Measurements from ENCODE around the gene FAM83C.

Gene FAM83C

GRCh38 chr20:35248641-35249475, 43.4 kb downstream of the FAM83C start:
- no peak overlapping the region for H3K4me3 ChIP-seq (ENCODE audit: low read depth, low read length)
- TF ChIP-seq, protein P1, sequence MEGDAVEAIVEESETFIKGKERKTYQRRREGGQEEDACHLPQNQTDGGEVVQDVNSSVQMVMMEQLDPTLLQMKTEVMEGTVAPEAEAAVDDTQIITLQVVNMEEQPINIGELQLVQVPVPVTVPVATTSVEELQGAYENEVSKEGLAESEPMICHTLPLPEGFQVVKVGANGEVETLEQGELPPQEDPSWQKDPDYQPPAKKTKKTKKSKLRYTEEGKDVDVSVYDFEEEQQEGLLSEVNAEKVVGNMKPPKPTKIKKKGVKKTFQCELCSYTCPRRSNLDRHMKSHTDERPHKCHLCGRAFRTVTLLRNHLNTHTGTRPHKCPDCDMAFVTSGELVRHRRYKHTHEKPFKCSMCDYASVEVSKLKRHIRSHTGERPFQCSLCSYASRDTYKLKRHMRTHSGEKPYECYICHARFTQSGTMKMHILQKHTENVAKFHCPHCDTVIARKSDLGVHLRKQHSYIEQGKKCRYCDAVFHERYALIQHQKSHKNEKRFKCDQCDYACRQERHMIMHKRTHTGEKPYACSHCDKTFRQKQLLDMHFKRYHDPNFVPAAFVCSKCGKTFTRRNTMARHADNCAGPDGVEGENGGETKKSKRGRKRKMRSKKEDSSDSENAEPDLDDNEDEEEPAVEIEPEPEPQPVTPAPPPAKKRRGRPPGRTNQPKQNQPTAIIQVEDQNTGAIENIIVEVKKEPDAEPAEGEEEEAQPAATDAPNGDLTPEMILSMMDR (conservative IDR thresholded peaks at IDR 0.05; ENCODE audit: low read depth, low read length): no peak
- no peak for DNase-seq (ENCODE audit: low read depth)

GRCh38 chr20:35246723-35247122, 45.5 kb downstream of the FAM83C start:
- H3K4me3 ChIP-seq (ENCODE audit: low read depth, low read length): no peak overlapping the region
- DNase-seq (ENCODE audit: low read depth): no peak
- TF ChIP-seq, protein P1 (conservative IDR thresholded peaks at IDR 0.05; ENCODE audit: low read depth, low read length): no peak

- TF ChIP-seq, protein P1 (conservative IDR thresholded peaks at IDR 0.05; ENCODE audit: low read depth, low read length): no peak
- H3K4me3 ChIP-seq (ENCODE audit: low read depth, low read length): no peak overlapping the region
- no peak for DNase-seq (ENCODE audit: low read depth)
These were observed 48.2 kb downstream of the FAM83C start for GRCh38 chr20:35243986-35244385.

DNA sequence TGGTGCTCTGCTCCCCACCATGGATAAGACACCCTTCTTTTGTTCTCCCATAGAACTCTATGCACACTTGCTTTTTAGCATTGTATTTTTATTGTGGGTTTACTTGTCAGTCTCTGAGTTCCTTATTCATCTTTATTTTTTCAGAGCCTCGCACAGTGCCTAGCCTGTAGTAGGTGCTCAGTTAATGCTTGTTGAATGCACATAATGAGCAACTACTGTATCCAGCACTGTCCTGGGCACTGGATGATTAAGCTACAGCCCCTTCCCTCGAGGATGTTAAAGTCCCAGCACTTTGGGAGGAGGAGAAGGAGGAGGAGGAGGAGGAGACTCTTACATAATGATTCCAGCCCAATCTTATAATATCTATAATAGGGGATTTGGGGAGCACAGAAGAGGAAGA, 48.9 kb downstream of the FAM83C start:
- TF ChIP-seq, protein P1 (conservative IDR thresholded peaks at IDR 0.05; ENCODE audit: low read depth, low read length): no peak
- no peak for DNase-seq (ENCODE audit: low read depth)
- no peak overlapping the region for H3K4me3 ChIP-seq (ENCODE audit: low read depth, low read length)

GRCh38 chr20:35240811-35241293, 51.4 kb downstream of the FAM83C start:
- TF ChIP-seq, protein P1 (conservative IDR thresholded peaks at IDR 0.05; ENCODE audit: low read depth, low read length): no peak
- no peak for DNase-seq (ENCODE audit: low read depth)
- H3K4me3 ChIP-seq (ENCODE audit: low read depth, low read length): no peak overlapping the region

GRCh38 chr20:35240083-35240810, 52.0 kb downstream of the FAM83C start:
- TF ChIP-seq, protein P1 (conservative IDR thresholded peaks at IDR 0.05; ENCODE audit: low read depth, low read length): no peak

More at GRCh38 chr20:35240083-35240810, 52.0 kb downstream of the FAM83C start:
- no peak for DNase-seq (ENCODE audit: low read depth)
- H3K4me3 ChIP-seq (ENCODE audit: low read depth, low read length): no peak overlapping the region
